ENCODE results near the gene TMPRSS3.

TMPRSS3 gene

DNA sequence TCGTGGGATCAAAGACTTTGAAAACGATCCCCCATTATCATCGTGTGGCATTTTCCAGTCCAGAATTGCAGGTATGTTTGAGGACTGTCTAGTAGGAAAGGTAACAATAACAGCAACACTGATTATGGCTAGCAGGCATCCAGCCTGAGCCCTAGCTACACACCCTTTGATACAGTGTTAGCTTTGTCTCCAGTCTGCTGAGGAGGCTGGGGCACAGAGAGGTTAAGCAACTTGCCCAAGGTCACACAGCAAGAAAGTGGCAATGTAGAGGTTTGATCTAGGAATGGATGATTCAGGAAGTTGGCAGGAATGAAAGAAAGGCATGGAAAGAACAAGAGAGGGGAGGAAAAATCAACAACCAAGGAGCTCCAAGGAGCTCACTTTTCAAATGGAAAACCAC lies 39.0 kb upstream of the TMPRSS3 start:
- Mint-ChIP-seq H3K4me3 (no peak overlapping the region), H3K27me3 (no peaks in the 10 kb centered on the region), H3K27ac (peak overlapping the region; percentile 55), H3K4me1 (ENCODE audit: low read depth) (peaks cover 52% of the 10 kb centered on the region), H3K9me3 (ENCODE audit: low read depth) (no peaks in the 10 kb centered on the region), H3K36me3 (peaks cover 52% of the 10 kb centered on the region)

- Mint-ChIP-seq H3K9me3 (ENCODE audit: low read depth) (no peaks in the 10 kb centered on the region), H3K36me3 (peaks cover 47% of the 10 kb centered on the region), H3K27me3 (no peaks in the 10 kb centered on the region), H3K4me3 (no peak overlapping the region), H3K4me1 (ENCODE audit: low read depth) (peaks cover 44% of the 10 kb centered on the region), H3K27ac (peak overlapping the region; percentile 10)
Observed at GRCh38 chr21:42433946-42434551, 38.2 kb upstream of the TMPRSS3 start.

GRCh38 chr21:42432695-42433094 lies 36.8 kb upstream of the TMPRSS3 start:
- H3K27me3 Mint-ChIP-seq: no peaks in the 10 kb centered on the region
- peaks cover 42% of the 10 kb centered on the region for H3K36me3 Mint-ChIP-seq
- H3K4me1 Mint-ChIP-seq (ENCODE audit: low read depth): peaks cover 37% of the 10 kb centered on the region
- H3K27ac Mint-ChIP-seq: no peak overlapping the region
- no peak overlapping the region for H3K4me3 Mint-ChIP-seq
- H3K9me3 Mint-ChIP-seq (ENCODE audit: low read depth): no peaks in the 10 kb centered on the region

GRCh38 chr21:42431196-42431595 lies 35.3 kb upstream of the TMPRSS3 start:
- no peak overlapping the region for H3K4me3 Mint-ChIP-seq
- H3K36me3 Mint-ChIP-seq: peaks cover 40% of the 10 kb centered on the region
- peaks cover 40% of the 10 kb centered on the region for H3K4me1 Mint-ChIP-seq (ENCODE audit: low read depth)
- no peaks in the 10 kb centered on the region for H3K9me3 Mint-ChIP-seq (ENCODE audit: low read depth)
- no peak overlapping the region for H3K27ac Mint-ChIP-seq
- H3K27me3 Mint-ChIP-seq: no peaks in the 10 kb centered on the region

DNA sequence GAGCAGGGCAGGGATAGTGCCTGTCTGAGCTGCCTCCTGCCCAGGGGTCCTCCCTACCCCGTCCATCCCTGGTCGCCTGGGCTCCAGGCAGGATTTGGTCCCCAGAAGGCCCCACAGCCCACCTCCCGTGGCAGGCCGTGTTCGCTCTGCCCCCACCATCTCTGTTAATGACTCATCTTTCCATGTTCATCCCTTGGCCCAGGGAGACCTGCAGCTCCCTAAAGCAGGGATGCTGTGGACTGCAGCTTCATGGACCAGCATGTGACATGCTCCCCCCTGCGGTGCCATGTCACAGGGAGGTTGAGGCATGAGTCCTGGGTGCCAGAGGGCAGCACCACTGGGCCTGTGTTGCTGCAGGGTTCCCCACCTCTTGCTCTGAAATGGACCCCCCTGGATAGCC lies 34.7 kb upstream of the TMPRSS3 start:
- H3K4me1 Mint-ChIP-seq (ENCODE audit: low read depth): peaks cover 42% of the 10 kb centered on the region
- no peaks in the 10 kb centered on the region for H3K27me3 Mint-ChIP-seq
- H3K4me3 Mint-ChIP-seq: no peak overlapping the region
- no peaks in the 10 kb centered on the region for H3K9me3 Mint-ChIP-seq (ENCODE audit: low read depth)
- H3K27ac Mint-ChIP-seq: no peak overlapping the region
- peaks cover 40% of the 10 kb centered on the region for H3K36me3 Mint-ChIP-seq

DNA sequence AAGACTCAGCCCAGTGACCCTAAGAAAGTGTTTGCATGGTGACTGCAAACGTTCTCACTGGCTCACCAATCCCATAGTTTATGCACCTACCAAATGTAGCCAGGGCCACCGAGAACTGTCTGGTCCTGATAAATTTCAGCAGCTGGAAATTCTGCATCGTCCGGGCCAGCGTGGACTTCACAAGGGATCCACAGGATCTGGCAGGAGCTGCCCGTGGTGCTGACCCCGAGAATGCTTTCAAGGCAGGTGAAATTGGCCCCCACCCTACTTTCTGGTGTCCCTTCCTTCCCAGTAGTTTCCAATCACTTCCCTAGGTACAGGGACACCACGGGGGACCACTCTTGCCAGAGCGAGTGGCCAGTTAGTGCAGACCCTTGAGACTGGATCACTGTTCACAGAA lies 34.0 kb upstream of the TMPRSS3 start:
- Mint-ChIP-seq H3K27me3 (no peaks in the 10 kb centered on the region), H3K4me3 (no peak overlapping the region), H3K36me3 (peaks cover 34% of the 10 kb centered on the region), H3K4me1 (ENCODE audit: low read depth) (peaks cover 42% of the 10 kb centered on the region), H3K27ac (no peak overlapping the region), H3K9me3 (ENCODE audit: low read depth) (no peaks in the 10 kb centered on the region)

GRCh38 chr21:42429021-42429420 lies 33.2 kb upstream of the TMPRSS3 start:
- Mint-ChIP-seq H3K27ac (no peak overlapping the region), H3K27me3 (no peaks in the 10 kb centered on the region), H3K4me3 (no peak overlapping the region), H3K9me3 (ENCODE audit: low read depth) (no peaks in the 10 kb centered on the region), H3K4me1 (ENCODE audit: low read depth) (peaks cover 42% of the 10 kb centered on the region), H3K36me3 (peaks cover 30% of the 10 kb centered on the region)

GRCh38 chr21:42427809-42428419 lies 32.1 kb upstream of the TMPRSS3 start:
- no peaks in the 10 kb centered on the region for H3K27me3 Mint-ChIP-seq
- no peaks in the 10 kb centered on the region for H3K9me3 Mint-ChIP-seq (ENCODE audit: low read depth)
- H3K4me1 Mint-ChIP-seq (ENCODE audit: low read depth): peaks cover 52% of the 10 kb centered on the region
- H3K36me3 Mint-ChIP-seq: peaks cover 34% of the 10 kb centered on the region
- H3K4me3 Mint-ChIP-seq: no peak overlapping the region
- no peak overlapping the region for H3K27ac Mint-ChIP-seq

GRCh38 chr21:42426876-42427480 lies 31.1 kb upstream of the TMPRSS3 start:
- H3K27ac Mint-ChIP-seq: peak overlapping the region; percentile 90
- peaks cover 24% of the 10 kb centered on the region for H3K36me3 Mint-ChIP-seq
- no peaks in the 10 kb centered on the region for H3K9me3 Mint-ChIP-seq (ENCODE audit: low read depth)
- H3K4me3 Mint-ChIP-seq: no peak overlapping the region
- no peaks in the 10 kb centered on the region for H3K27me3 Mint-ChIP-seq
- H3K4me1 Mint-ChIP-seq (ENCODE audit: low read depth): peaks cover 58% of the 10 kb centered on the region

GRCh38 chr21:42426424-42426823 lies 30.6 kb upstream of the TMPRSS3 start:
- H3K27me3 Mint-ChIP-seq: no peaks in the 10 kb centered on the region
- no peaks in the 10 kb centered on the region for H3K9me3 Mint-ChIP-seq (ENCODE audit: low read depth)
- peak overlapping the region; percentile 90 for H3K27ac Mint-ChIP-seq
- H3K4me3 Mint-ChIP-seq: peak overlapping the region; percentile 40
- peaks cover 22% of the 10 kb centered on the region for H3K36me3 Mint-ChIP-seq
- peaks cover 64% of the 10 kb centered on the region for H3K4me1 Mint-ChIP-seq (ENCODE audit: low read depth)

GRCh38 chr21:42425591-42425990 lies 29.7 kb upstream of the TMPRSS3 start:
- H3K27me3 Mint-ChIP-seq: no peaks in the 10 kb centered on the region
- peaks cover 28% of the 10 kb centered on the region for H3K36me3 Mint-ChIP-seq
- peak overlapping the region; percentile 90 for H3K27ac Mint-ChIP-seq
- H3K9me3 Mint-ChIP-seq (ENCODE audit: low read depth): no peaks in the 10 kb centered on the region
- peaks cover 72% of the 10 kb centered on the region for H3K4me1 Mint-ChIP-seq (ENCODE audit: low read depth)
- H3K4me3 Mint-ChIP-seq: peak overlapping the region; percentile 78

GRCh38 chr21:42424914-42425541 lies 29.2 kb upstream of the TMPRSS3 start:
- Mint-ChIP-seq H3K4me3 (peak overlapping the region; percentile 78), H3K27me3 (no peaks in the 10 kb centered on the region), H3K9me3 (ENCODE audit: low read depth) (no peaks in the 10 kb centered on the region), H3K4me1 (ENCODE audit: low read depth) (peaks cover 76% of the 10 kb centered on the region), H3K36me3 (peaks cover 30% of the 10 kb centered on the region), H3K27ac (peak overlapping the region; percentile 90)

DNA sequence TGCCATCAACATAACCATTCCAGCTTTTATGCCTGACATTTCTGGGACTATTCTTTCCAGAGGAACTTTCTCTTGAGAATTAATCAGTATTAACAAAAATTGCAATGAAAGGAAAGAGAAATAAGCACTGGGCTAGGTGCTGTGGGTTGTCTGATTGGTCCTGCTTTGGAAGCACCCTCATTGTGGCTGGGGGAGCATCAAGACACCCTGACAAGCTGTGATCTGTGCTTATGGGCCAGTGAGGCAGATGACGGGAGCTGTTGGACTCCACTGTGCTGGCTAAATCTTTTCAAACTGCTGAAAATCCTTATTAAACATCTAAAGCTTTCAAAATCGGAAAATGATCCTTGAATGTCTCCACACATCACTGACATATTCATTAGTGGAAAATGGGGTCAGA lies 27.8 kb upstream of the TMPRSS3 start:
- no peaks in the 10 kb centered on the region for H3K27me3 Mint-ChIP-seq
- H3K9me3 Mint-ChIP-seq (ENCODE audit: low read depth): no peaks in the 10 kb centered on the region
- peaks cover 38% of the 10 kb centered on the region for H3K36me3 Mint-ChIP-seq
- H3K27ac Mint-ChIP-seq: peak overlapping the region; percentile 90
- H3K4me1 Mint-ChIP-seq (ENCODE audit: low read depth): peaks cover 84% of the 10 kb centered on the region
- peak overlapping the region; percentile 78 for H3K4me3 Mint-ChIP-seq

DNA sequence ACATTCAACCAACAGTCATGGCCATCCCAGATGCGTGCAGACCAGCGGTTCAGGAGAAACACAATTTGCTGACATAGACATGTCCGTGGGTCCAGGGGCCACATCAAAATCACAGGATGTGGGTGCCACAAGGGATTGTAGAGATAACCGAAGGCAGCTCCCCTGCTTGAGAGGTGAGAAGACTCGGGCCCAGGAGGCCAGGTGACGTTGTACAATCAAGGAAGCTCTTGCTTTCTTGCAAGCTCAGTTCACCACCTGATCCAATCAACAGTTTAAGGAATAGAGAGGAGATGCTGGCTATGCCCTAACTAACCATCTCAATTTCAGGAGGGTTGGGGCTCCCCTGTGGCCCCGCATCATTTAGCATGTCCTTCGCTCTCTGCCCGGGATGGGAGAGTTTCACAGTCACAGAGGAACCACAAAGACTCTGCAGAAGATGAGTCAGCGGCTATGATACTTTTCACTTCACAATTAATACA lies 27.4 kb upstream of the TMPRSS3 start:
- no peaks in the 10 kb centered on the region for H3K9me3 Mint-ChIP-seq (ENCODE audit: low read depth)
- H3K27me3 Mint-ChIP-seq: no peaks in the 10 kb centered on the region
- H3K27ac Mint-ChIP-seq: peak overlapping the region; percentile 90
- peaks cover 40% of the 10 kb centered on the region for H3K36me3 Mint-ChIP-seq
- peaks cover 86% of the 10 kb centered on the region for H3K4me1 Mint-ChIP-seq (ENCODE audit: low read depth)
- H3K4me3 Mint-ChIP-seq: peak overlapping the region; percentile 78

Data from activated naive CD8-positive, alpha-beta T cell (primary cell).